Fibroblast of lung (primary cell): ENCODE measurements around the gene ARMH1. TPM values are rescaled to one million over a fixed set of nuclear protein-coding genes. Genes with fewer than 3 reads are reported as not detected.

ENCODE experiments used
- DNase-seq, 2 donors: peaks; one replicate each; pipeline versions ENCODE4 v3.0.0 to v3.0.0-alpha.2; 2010; ENCODE audit warnings: low read depth in 2 of 2
- H2AFZ ChIP-seq: 2 replicates; pipeline ENCODE4 v1.5.1; 2012; ENCODE audit warnings: low read length, control low read depth, inconsistent platforms
- H3K27ac ChIP-seq: 2 replicates; pipeline ENCODE4 v1.5.1; 2011; ENCODE audit warnings: low read length, control low read depth; ENCODE audit not compliant: insufficient read depth
- H3K27me3 ChIP-seq: 2 replicates; pipeline ENCODE4 v1.5.1; 2011; ENCODE audit warnings: mild to moderate bottlenecking, low read length; ENCODE audit not compliant: control insufficient read depth, insufficient read depth
- H3K36me3 ChIP-seq: 2 replicates; pipeline ENCODE4 v1.5.1; 2011; ENCODE audit warnings: low read length; ENCODE audit not compliant: control insufficient read depth, insufficient read depth
- H3K4me1 ChIP-seq: 2 replicates; pipeline ENCODE4 v1.5.1; 2011; ENCODE audit warnings: low read length; ENCODE audit not compliant: control insufficient read depth, insufficient read depth; ENCODE audit errors: extremely low read depth
- H3K4me2 ChIP-seq: 2 replicates; pipeline ENCODE4 v1.5.1; 2011; ENCODE audit warnings: low read length, control low read depth; ENCODE audit not compliant: insufficient read depth; ENCODE audit errors: extremely low read depth
- H3K4me3 ChIP-seq, 4 experiments: fragments of 200-600 bp in 1 of 4; sonication (generic) in 1 of 4; replicated peaks in 1 of 4; 2 replicates each; pipeline ENCODE4 v1.5.1; 2011 to 2016; ENCODE audit warnings: low read length in 4 of 4, low read depth in 3 of 4, mild to moderate bottlenecking in 3 of 4, control low read depth in 2 of 4, inconsistent platforms in 1 of 4, mixed read lengths in 1 of 4; ENCODE audit not compliant: insufficient read depth in 1 of 4; ENCODE audit errors: control extremely low read depth in 1 of 4
- H3K79me2 ChIP-seq: 2 replicates; pipeline ENCODE4 v1.5.1; 2012; ENCODE audit warnings: mild to moderate bottlenecking, low read length, inconsistent platforms; ENCODE audit not compliant: control insufficient read depth, insufficient read depth
- H3K9ac ChIP-seq: 2 replicates; pipeline ENCODE4 v1.5.1; 2011; ENCODE audit warnings: mild to moderate bottlenecking, low read length, control low read depth; ENCODE audit not compliant: insufficient read depth
- H3K9me3 ChIP-seq: 2 replicates; pipeline ENCODE4 v1.5.1; 2012; ENCODE audit warnings: low read depth, low read length; ENCODE audit not compliant: control insufficient read depth, insufficient read depth
- H4K20me1 ChIP-seq: 2 replicates; pipeline ENCODE4 v1.5.1; 2011; ENCODE audit warnings: low read length; ENCODE audit not compliant: control insufficient read depth, insufficient read depth; ENCODE audit errors: extremely low read depth
- CTCF ChIP-seq, 2 donors: IDR thresholded peaks in 1 of 2; conservative IDR thresholded peaks in 1 of 2; 1 replicate in 1 of 2; 2 replicates in 1 of 2; pipeline ENCODE4 v1.5.1; 2011 to 2012; ENCODE audit warnings: low read length in 2 of 2, control low read depth in 1 of 2, inconsistent platforms in 1 of 2, low read depth in 1 of 2, mild to moderate bottlenecking in 1 of 2
- EZH2 ChIP-seq: IDR thresholded peaks from 2 replicates; pipeline ENCODE4 v1.5.1; 2012; ENCODE audit warnings: low read length, control low read depth, mild to moderate bottlenecking; ENCODE audit errors: missing control alignments
- polyA plus RNA-seq, 2 donors: library from polyadenylated mRNA; depleted of rRNA in 1 of 2; stranded (reverse) in 1 of 2; unstranded in 1 of 2; fragments of >200 nt; gene quantifications; 2 replicates each; pipeline ENCODE4 v1.2.1, GENCODE V29; 2011 to 2012; ENCODE audit warnings: missing spikeins in 1 of 2
- total RNA-seq: library from RNA; depleted of rRNA; stranded (reverse); fragments of >200 nt; gene quantifications from 2 replicates; pipeline ENCODE4 v1.2.1, GENCODE V29; 2014

ARMH1 gene
- total and polyA plus RNA-seq, 2 donors (not counting 1 experiment from before 2014, with no cell fraction given), result 2.4 to 6.4 TPM

- Histone ChIP-seq H3K4me1 (peaks cover 8% of the 10 kb centered on the region), H3K4me2 (no peak overlapping the region), H4K20me1 (no peaks in the 10 kb centered on the region), H3K36me3 (peaks cover 24% of the 10 kb centered on the region), H3K9ac (no peak overlapping the region), H3K79me2 (no peaks in the 10 kb centered on the region), H3K27ac (no peak overlapping the region), H3K9me3 (no peaks in the 10 kb centered on the region), H3K27me3 (no peaks in the 10 kb centered on the region), H2AFZ (no peak overlapping the region), H3K4me3 (no peak overlapping the region)
- no peak for DNase-seq
- TF ChIP-seq EZH2 (no peak), CTCF (conservative IDR thresholded peaks at IDR 0.05 in 1 of 2, IDR thresholded peaks at IDR 0.05 in 1 of 2; ENCODE audit: low read depth in 1 of 2, low read length in 2 of 2) (no peak)
These were observed 31.6 kb upstream of the ARMH1 start for GRCh38 chr1:44642925-44643324.

GRCh38 chr1:44643721-44644334, 30.7 kb upstream of the ARMH1 start:
- no peak overlapping the region for H3K4me3 ChIP-seq
- DNase-seq, result peak in 1 of 2 donors; percentile 33
- H3K4me1 ChIP-seq, result peaks cover 8% of the 10 kb centered on the region
- no peaks in the 10 kb centered on the region for H3K9me3 ChIP-seq
- no peaks in the 10 kb centered on the region for H4K20me1 ChIP-seq
- no peak overlapping the region for H3K27ac ChIP-seq
- no peaks in the 10 kb centered on the region for H3K79me2 ChIP-seq
- H3K4me2 ChIP-seq, result no peak overlapping the region
- TF ChIP-seq EZH2 (no peak), CTCF (conservative IDR thresholded peaks at IDR 0.05 in 1 of 2, IDR thresholded peaks at IDR 0.05 in 1 of 2; ENCODE audit: low read depth in 1 of 2, low read length in 2 of 2) (no peak)
- H2AFZ ChIP-seq, result no peak overlapping the region
- H3K27me3 ChIP-seq, result no peaks in the 10 kb centered on the region
- H3K36me3 ChIP-seq, result peaks cover 28% of the 10 kb centered on the region
- no peak overlapping the region for H3K9ac ChIP-seq

- no peak overlapping the region for H3K4me2 ChIP-seq
- no peaks in the 10 kb centered on the region for H4K20me1 ChIP-seq
- H3K4me3 ChIP-seq, result no peak overlapping the region
These were observed 29.7 kb upstream of the ARMH1 start for GRCh38 chr1:44644806-44645205.

More at GRCh38 chr1:44644806-44645205, 29.7 kb upstream of the ARMH1 start:
- TF ChIP-seq CTCF (conservative IDR thresholded peaks at IDR 0.05 in 1 of 2, IDR thresholded peaks at IDR 0.05 in 1 of 2; ENCODE audit: low read depth in 1 of 2, low read length in 2 of 2) (no peak), EZH2 (no peak)
- Histone ChIP-seq H3K27me3 (no peaks in the 10 kb centered on the region), H3K9ac (no peak overlapping the region), H3K9me3 (no peaks in the 10 kb centered on the region), H3K79me2 (no peaks in the 10 kb centered on the region), H3K36me3 (peaks cover 28% of the 10 kb centered on the region), H3K27ac (no peak overlapping the region), H2AFZ (no peak overlapping the region), H3K4me1 (peaks cover 8% of the 10 kb centered on the region)
- no peak for DNase-seq
